ENCODE results near the gene TFAP2B.

GRCh38 chr6:50817646-50817950, 1.1 kb upstream of the TFAP2B start:
- TF ChIP-seq CTCF (IDR thresholded peaks at IDR 0.05; ENCODE audit: low read length) (no peak), EZH2 (IDR thresholded peaks at IDR 0.05; ENCODE audit: borderline replicate concordance, low read length) (no peak)

Data from OCI-LY1 (cell line).